Choroid plexus epithelial cell (primary cell): ENCODE results near the gene TSR3.

Source experiments
- DNase-seq: peaks from one replicate; pipeline ENCODE4 v3.0.0-alpha.2; 2010; ENCODE audit warnings: low read depth
- H3K4me3 ChIP-seq: 2 replicates; pipeline ENCODE4 v1.5.1; 2011; ENCODE audit warnings: low read depth, mild to moderate bottlenecking, control low read depth, low read length, moderate library complexity
- CTCF ChIP-seq: conservative IDR thresholded peaks from 2 replicates; pipeline ENCODE4 v1.5.1; 2011; ENCODE audit warnings: low read depth, mild to moderate bottlenecking, control low read depth, inconsistent platforms, low read length, moderate library complexity

TSR3 gene

GRCh38 chr16:1346422-1347285 is 5.0 kb downstream of the TSR3 start:
- DNase-seq = no peak
- no peak overlapping the region for H3K4me3 ChIP-seq
- TF ChIP-seq CTCF = peak; percentile 31

- H3K4me3 ChIP-seq = no peak overlapping the region
- no peak for DNase-seq
- TF ChIP-seq CTCF = no peak
These were observed 5.8 kb downstream of the TSR3 start for GRCh38 chr16:1345651-1346421.

- H3K4me3 ChIP-seq = no peak overlapping the region
- no peak for DNase-seq
- no peak for TF ChIP-seq CTCF
These were observed 6.6 kb downstream of the TSR3 start for GRCh38 chr16:1345087-1345486.

- no peak for DNase-seq
- no peak for TF ChIP-seq CTCF
These were observed 7.2 kb downstream of the TSR3 start for GRCh38 chr16:1344499-1344898.

GRCh38 chr16:1343428-1344242 is 8.0 kb downstream of the TSR3 start:
- H3K4me3 ChIP-seq = no peak overlapping the region
- TF ChIP-seq CTCF = no peak
- DNase-seq = no peak

More at GRCh38 chr16:1344499-1344898, 7.2 kb downstream of the TSR3 start:
- H3K4me3 ChIP-seq = no peak overlapping the region

DNA sequence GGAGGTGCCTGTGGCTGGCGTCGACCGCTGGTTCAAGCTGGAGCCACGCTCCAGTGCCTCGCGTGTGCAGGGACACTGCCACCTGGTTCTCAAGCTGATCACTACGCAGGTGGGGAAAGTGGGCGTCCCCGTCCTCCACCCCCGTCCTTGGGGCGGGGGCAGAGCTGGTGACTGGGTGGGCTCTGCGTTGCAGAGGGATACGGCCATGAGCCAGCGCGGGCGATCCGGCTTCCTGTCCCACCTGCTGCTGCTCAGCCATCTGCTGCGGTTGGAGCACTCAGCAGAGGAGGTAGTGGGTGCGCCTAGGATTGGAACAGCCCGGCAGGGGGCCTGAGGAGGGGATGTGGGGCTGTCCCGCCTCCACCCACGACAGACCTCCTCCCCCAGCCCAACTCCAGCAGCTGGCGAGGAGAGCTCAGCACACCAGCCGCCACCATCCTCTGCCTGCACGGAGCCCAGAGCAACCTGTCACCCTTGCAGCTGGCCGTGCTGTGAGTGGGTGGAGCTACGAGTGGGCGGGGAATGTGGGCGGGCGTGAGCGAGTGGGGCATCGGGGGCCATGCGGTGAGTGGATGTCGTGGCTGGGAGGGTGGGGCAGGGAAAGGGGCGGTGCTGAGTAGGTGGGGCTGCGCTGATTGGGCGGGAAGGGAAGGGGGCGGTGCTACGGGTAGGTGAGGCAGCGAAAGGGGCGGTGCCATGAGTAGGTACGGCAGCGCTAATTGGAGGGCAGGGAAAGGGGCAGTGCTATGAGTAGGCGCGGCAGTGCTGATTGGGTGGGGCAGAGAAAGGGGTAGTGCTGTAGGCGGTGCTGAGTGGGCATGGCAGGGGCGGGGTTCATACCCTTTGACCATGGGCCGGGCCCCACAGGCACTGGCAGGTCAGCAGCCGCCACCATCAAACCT is 8.9 kb downstream of the TSR3 start:
- DNase-seq = peak; percentile 90
- H3K4me3 ChIP-seq = no peak overlapping the region
- TF ChIP-seq CTCF = no peak
